Stimulated activated CD4-positive, alpha-beta T cell treated with anti-CD3 and anti-CD28 coated beads, Interleukin-4, amount 100 ng/mL, for 24 hours (primary cell): Measurements from ENCODE around the gene TMEM245.

ENCODE experiments used
- DNase-seq: peaks from one replicate; pipeline ENCODE4 v3.0.0-alpha.2; 2020

The TMEM245 gene

DNA sequence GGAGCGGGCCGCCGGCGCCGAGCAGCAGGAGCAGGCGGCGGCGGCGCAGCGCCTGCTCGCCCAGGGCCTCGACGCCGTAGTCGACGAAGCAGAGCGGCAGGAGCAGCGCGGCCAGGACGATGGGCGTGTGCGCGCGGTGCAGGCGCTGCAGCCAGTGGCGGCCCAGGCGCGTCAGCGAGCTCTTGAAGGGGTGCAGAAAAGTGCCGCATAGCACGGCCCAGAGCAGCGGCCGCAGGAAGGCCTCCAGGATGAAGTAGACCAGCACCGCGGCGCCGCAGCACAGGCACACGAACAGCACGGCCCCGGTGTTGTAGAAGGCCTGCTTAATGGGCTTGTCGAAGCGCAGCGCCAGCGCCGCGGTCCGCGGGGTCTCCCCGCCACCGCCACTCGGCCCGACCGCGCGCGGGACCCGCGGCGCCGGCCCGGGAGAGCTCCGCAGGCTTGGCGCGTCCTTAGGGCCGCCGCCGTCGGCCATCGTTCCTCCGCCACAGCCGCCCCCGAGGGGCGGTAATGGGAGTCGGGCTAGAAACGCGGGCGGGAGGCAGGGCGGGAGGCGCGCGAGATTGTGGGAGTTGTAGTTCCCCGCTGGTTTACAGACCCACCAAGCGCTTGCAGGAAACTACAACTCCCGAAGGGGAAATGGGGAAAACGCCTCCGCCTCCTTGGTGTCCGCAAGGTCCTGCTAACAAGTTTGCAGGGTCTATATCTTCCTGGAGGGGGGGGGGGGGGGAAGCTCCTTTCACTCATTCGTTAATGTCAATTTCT, at the start of gene TMEM245:
Gene TMEM245 (minus strand): TSS at position 509 of the 765 bp plus-strand sequence. CDS start 34 bp downstream, at position 475.
- DNase-seq: peak; percentile 96

DNA sequence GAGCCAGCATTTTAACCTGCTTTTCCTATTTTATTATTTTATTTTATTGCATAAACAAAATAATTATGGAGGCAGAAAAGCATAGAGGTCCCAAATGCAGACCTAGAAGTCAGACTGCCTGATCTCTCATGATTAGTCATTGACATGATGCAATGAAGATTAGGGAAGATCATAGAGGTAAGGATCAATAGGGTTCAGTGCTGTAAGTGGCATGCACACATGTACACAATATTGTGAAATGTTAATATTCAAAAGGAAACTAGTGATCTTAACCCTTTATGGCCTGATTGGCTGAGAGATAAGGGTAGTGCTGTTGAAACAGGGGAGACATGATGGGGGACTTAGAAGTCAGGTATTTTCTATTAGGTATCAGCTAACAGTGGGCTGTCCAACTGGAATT, 48.4 kb upstream of the TMEM245 start:
- no peak for DNase-seq

DNA sequence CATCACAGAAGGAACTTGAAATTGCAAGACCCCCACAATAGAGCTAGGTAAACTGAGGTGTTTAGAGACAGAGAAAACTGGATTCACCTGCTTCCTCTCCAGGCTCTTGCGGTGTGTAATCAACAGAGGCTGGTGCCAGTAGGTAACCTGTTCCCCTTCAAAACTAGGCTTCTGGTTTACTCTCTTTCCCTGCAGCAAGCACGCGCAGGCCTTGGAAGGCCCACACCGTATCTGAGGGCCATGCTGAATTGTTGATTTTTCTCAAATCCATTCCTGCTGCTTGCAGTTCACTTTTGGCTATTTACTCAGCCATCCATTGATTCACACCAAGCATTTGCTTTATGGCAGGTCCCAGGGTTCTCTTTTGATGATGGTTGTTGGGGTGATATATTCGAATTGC, 48.0 kb upstream of the TMEM245 start:
- no peak for DNase-seq

- no peak for DNase-seq
These were observed 47.2 kb upstream of the TMEM245 start, which contains the start of gene FRRS1L for GRCh38 chr9:109166771-109167601. Gene FRRS1L, minus strand, starts transcription at chr9:109167249. Its CDS starts 111 bp downstream, at chr9:109167138.

GRCh38 chr9:109166171-109166770, 46.5 kb upstream of the TMEM245 start:
- DNase-seq: no peak

DNA sequence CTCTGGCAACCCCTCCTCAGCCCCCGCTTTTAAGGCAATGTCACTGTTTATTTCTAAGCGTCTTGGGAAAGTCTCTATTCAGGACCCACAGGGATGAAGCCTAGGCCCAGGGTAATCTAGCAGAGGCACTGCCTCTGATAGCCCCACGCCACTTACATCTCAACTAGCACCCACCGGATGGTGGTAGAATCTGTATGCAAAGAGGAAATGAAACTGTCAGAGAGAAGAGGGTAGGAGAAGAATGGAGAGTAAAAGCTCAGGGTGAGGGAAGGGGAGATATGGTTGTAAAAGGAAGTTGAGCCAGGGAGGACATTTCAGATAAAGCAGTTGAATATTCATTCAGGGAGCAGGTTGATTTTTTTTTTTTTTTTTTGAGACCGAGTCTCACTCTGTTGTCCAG, 44.3 kb upstream of the TMEM245 start:
- DNase-seq: no peak

DNA sequence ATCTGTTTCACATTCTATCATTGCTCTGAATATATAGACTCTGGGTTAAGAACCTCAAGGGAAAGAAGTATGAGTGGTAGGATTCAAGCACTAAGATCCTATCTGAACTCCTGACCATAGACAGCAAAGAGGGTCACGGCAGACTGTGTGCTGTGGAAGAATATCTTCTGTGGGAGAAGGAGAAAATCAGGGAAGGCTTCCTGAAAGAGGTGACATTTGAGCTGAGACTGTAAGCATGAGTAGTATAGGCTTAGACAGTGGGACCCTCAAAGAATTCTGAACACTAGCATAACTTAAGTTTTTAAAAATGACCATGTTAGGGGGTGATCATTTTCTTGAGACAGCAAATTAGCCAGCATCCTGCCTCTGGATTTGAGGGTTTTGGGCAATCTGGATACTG, 43.4 kb upstream of the TMEM245 start:
- DNase-seq: no peak

DNA sequence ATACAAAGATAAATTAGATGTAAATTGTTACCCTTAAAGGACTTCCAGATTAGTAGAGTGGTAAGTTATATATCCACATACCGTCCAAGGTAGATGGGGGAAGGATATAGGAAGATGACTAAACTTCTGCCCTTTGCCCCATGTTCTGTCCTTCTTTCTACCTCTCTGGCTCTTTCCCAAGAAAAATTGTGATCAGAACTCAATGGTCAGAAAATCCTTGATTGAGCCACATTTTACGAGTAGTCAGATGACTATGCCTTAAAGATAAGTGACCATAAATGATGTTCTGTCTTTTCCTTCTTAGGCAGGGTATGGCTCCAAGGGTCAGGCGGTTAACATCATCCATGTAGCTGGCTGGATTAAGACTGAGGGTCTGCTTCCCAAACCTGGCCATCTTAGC, 42.9 kb upstream of the TMEM245 start:
- DNase-seq: no peak

GRCh38 chr9:109161471-109161870, 41.7 kb upstream of the TMEM245 start:
- DNase-seq: no peak

- no peak for DNase-seq
These were observed 39.8 kb upstream of the TMEM245 start for GRCh38 chr9:109159583-109159982.

DNA sequence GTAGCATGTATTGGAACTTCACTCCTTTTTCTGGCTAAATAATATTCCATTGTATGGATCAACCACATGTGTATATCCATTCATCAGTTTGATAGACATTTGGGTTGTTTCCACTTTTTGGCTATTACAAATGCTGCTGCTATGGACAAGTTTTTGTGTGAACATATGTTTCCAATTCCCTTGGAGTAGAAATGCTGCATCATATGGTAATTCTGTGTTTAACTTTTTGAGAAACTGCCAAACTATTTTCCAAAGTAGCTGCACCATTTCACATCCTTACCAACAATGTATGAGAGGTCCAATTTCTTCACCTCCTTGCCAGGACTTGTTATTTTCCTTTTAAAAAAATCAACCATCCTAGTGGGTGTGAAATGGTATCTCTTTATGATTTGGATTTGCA, 38.9 kb upstream of the TMEM245 start:
- DNase-seq: no peak

DNA sequence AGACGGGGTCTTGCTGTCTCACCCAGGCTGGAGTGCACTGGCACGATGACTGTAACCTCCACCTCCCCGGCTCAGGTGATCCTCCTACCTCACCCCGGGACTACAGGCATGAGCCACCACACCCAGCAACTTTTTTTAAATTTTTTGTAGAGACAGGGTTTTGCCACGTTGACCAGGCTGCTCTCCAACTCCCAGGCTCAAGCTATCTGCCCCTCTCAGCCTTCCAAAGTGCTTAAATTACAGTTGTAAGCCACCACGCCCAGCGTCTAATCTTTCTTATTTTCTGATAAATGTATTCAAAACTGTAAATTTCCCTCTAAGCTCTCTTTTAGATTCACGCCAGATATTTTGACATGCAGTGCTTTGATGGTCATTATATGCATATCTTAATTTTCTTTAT, 37.0 kb upstream of the TMEM245 start:
- DNase-seq: no peak

DNA sequence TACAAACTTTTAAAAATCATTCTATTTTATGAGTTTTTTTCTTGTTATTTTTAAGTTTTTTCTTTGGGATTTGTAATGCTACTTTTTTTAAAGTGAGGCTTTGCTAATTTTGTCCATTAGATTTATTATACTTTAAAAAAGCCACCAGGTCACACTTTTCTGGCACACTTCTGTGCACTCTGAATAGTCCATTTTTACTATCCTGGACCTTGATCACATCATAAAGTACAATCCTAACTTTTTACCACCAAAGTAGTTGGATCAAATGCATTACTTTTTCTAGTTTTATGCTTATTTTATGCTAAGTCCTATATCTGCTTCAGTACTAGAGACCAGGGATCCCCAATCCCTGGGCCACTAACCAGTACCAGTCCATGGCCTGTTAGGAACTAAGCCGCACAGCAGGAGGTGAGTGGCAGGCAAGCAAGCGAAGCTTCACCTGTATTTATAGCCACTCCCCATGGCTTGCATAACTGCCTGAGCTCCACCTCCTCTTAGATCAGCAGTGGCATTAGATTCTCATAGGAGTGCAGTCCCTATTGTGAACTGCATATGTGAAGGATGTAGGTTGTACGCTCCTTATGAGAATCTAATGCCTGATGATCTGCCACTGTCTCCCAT, 31.3 kb upstream of the TMEM245 start:
- no peak for DNase-seq

DNA sequence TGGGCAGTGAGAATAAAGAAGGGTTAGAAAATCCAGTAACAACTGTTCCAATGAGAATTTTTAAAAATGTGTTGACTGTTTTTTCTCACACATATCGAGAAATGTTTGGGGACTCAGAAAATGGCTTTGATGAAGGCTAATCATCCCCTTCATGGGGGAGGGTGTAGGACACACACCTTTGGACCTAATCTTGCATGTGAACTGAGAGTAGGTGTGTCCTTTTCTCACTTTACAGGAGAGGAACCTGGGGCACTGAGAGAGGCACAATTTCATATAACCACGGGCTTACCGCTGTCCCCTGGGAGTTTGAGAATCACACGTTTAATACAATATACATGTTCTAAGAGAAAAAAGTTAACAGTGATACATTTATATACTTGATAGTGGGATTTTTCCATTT, 30.0 kb upstream of the TMEM245 start:
- no peak for DNase-seq

GRCh38 chr9:109149089-109149488, 29.3 kb upstream of the TMEM245 start:
- no peak for DNase-seq

DNA sequence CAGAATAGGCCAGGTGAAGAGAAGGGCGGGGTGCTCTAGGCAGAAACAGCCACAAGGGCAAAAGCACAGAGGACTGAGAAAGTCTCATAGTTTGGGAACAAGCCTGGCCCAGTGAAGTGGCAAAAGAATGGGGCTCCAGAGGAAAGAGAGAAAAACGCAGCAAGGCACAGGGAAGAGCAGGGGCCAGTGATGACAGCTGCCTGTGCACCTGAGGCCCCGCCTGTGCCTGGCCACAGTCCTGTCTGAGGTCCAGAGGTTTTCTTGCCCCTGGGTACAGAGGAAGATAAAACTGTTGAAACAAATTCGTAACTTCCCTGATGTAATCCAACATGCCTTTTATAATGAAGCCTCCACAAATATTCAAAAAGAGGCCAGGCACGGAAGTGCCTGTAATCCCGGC, 25.3 kb upstream of the TMEM245 start:
- no peak for DNase-seq

- DNase-seq: peak; percentile 6
These were observed 24.3 kb upstream of the TMEM245 start for GRCh38 chr9:109143881-109144562.

- DNase-seq: no peak
These were observed 21.6 kb upstream of the TMEM245 start for GRCh38 chr9:109141375-109141774.

GRCh38 chr9:109139851-109140250, 20.1 kb upstream of the TMEM245 start:
- DNase-seq: no peak

DNA sequence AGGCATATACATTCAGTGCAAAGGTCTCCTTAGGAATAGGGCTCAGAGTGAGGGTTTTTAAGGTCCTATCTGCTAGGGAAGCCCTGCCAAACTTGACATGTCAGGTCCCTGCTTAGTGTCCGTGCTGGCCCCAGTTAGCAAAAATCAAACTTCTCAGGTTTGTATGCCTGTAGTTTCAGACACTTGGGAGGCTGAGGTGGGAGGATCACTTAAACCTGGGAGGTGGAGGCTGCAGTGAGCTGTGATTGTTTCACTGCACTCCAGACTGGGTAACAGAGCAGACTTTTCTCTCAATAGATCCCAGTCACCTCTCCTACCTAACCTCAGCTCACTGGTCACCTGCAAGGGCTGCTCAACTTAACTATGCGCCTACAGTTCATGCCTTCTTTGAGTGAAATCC, 18.7 kb upstream of the TMEM245 start:
- no peak for DNase-seq

DNA sequence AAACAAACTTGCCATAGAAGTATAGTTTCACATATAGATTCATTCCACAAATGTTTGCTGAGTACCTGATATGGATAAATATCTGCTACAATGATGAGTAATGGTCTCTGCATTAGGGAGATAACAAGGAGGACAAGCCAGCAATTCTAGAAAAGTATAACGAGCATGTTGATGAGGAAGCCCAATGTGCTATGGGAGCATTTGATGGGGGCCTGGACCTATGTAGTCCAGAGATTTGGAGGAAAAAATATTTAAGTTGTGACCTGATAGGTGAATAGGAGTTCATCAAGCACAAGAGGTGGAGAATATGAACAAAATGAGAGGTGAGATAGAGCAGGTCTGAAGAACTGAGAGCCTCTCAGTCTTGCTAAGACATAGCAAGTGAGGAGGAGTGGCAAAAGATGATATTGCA, 14.4 kb upstream of the TMEM245 start:
- DNase-seq: no peak

GRCh38 chr9:109133533-109133932, 13.8 kb upstream of the TMEM245 start:
- no peak for DNase-seq

DNA sequence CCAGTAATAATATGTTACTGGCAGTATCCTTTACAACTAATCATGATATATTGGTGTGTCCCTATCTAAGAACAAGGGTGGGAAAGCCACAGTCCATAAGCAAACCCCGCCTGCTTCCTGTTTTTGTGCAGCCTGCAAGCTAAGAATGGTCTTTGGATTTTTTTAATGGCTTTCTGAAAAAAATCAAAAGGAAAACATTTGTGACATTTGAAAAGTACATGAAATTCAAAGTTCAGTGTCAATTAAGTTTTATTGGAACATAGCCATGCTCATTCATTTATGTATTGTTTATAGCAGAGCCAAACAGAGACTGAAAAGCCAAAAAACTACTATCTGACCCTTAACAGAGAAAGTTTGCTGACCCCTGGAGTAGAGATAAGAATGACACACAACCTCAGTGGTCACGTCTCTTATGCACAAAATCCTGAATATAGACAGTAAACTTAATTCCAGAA, 12.8 kb upstream of the TMEM245 start:
- DNase-seq: no peak
